ENCODE measurements around the gene RPS6KA2.
"Not testable (repeated sequence)": the region's sequence is repeated elsewhere in the genome, so short reads cannot be mapped to it uniquely, and the experiment has no call there.

The RPS6KA2 gene

GRCh38 chr6:166544296-166544605, 82.8 kb downstream of the RPS6KA2 start:
- no peak for DNase-seq

- no peak for DNase-seq
These were observed 83.3 kb downstream of the RPS6KA2 start for GRCh38 chr6:166543603-166544295.

GRCh38 chr6:166542580-166542912, 84.5 kb downstream of the RPS6KA2 start:
- no peak for DNase-seq

GRCh38 chr6:166541876-166542579, 85.0 kb downstream of the RPS6KA2 start:
- peak in 1 of 2 donors; percentile 42 for DNase-seq

GRCh38 chr6:166541366-166541765, 85.7 kb downstream of the RPS6KA2 start:
- no peak for DNase-seq

GRCh38 chr6:166540631-166541331, 86.3 kb downstream of the RPS6KA2 start:
- peak; percentile 63 to 76 for DNase-seq

- no peak for DNase-seq
These were observed 87.5 kb downstream of the RPS6KA2 start for GRCh38 chr6:166539543-166539942.

- not testable (repeated sequence) for DNase-seq
These were observed 88.1 kb downstream of the RPS6KA2 start for GRCh38 chr6:166539011-166539385.

- DNase-seq, result no peak
These were observed 88.6 kb downstream of the RPS6KA2 start for GRCh38 chr6:166538297-166539010.

GRCh38 chr6:166534658-166535406, 92.2 kb downstream of the RPS6KA2 start:
- no peak for DNase-seq

- no peak for DNase-seq
These were observed 93.7 kb downstream of the RPS6KA2 start for GRCh38 chr6:166533205-166533824.

GRCh38 chr6:166532302-166532701, 94.7 kb downstream of the RPS6KA2 start:
- no peak for DNase-seq

GRCh38 chr6:166530211-166531095, 96.6 kb downstream of the RPS6KA2 start:
- no peak for DNase-seq

- no peak for DNase-seq
These were observed 97.5 kb downstream of the RPS6KA2 start for GRCh38 chr6:166529586-166529985.

- not testable (repeated sequence) for DNase-seq
These were observed 98.0 kb downstream of the RPS6KA2 start for GRCh38 chr6:166529058-166529457.

GRCh38 chr6:166527849-166528248, 99.2 kb downstream of the RPS6KA2 start:
- DNase-seq, result no peak

- DNase-seq, result no peak
These were observed 100.1 kb downstream of the RPS6KA2 start for GRCh38 chr6:166526937-166527336.

- DNase-seq, result no peak
These were observed 101.5 kb downstream of the RPS6KA2 start for GRCh38 chr6:166525567-166525966.

GRCh38 chr6:166523782-166524559, 103.1 kb downstream of the RPS6KA2 start:
- no peak for DNase-seq

Measured in CD4-positive, alpha-beta T cell treated with Interleukin-1 beta for 1 hour (primary cell).